Endodermal cell (in vitro differentiated cells): ENCODE results near the gene CES4A. TPM values are rescaled to one million over a fixed set of nuclear protein-coding genes. Genes with fewer than 3 reads are reported as not detected.

Experiments used
- DNase-seq: peaks from one replicate; pipeline ENCODE4 v3.0.0-alpha.2; 2017
- H3K27ac ChIP-seq: 2 replicates; pipeline ENCODE4 v1.5.1; 2013; ENCODE audit warnings: mild to moderate bottlenecking, low read depth, low read length, moderate library complexity
- H3K27me3 ChIP-seq: 2 replicates; pipeline ENCODE4 v1.6.1; 2013; ENCODE audit warnings: mild to moderate bottlenecking, low read length, moderate library complexity; ENCODE audit not compliant: insufficient read depth, control insufficient read depth, poor library complexity, severe bottlenecking
- H3K36me3 ChIP-seq: 2 replicates; pipeline ENCODE4 v1.7.0; 2013; ENCODE audit warnings: mild to moderate bottlenecking, low read length, moderate library complexity; ENCODE audit not compliant: control insufficient read depth, insufficient read depth
- H3K4me1 ChIP-seq: one replicate; pipeline ENCODE4 v1.7.0; 2013; ENCODE audit warnings: low read length; ENCODE audit not compliant: control insufficient read depth, insufficient read depth
- H3K4me3 ChIP-seq: 2 replicates; pipeline ENCODE4 v1.5.1; 2013; ENCODE audit warnings: mild to moderate bottlenecking, low read length, moderate library complexity
- H3K9ac ChIP-seq: 2 replicates; pipeline ENCODE4 v1.6.1; 2013; ENCODE audit warnings: mild to moderate bottlenecking, low read length, moderate library complexity; ENCODE audit not compliant: poor library complexity, severe bottlenecking; ENCODE audit errors: extremely low read depth
- H3K9me3 ChIP-seq: 2 replicates; pipeline ENCODE4 v1.6.1; 2013; ENCODE audit warnings: mild to moderate bottlenecking, low read length, moderate library complexity; ENCODE audit not compliant: control insufficient read depth
- H3K27ac Mint-ChIP-seq: 2 replicates; pipeline ENCODE4 v1.8.0; 2020; ENCODE audit warnings: mixed read lengths
- H3K27me3 Mint-ChIP-seq: 2 replicates; pipeline ENCODE4 v1.8.0; 2021; ENCODE audit warnings: mild to moderate bottlenecking, mixed read lengths; ENCODE audit not compliant: insufficient read depth
- H3K36me3 Mint-ChIP-seq: 2 replicates; pipeline ENCODE4 v1.8.0; 2020; ENCODE audit warnings: low read depth, mixed read lengths
- H3K4me1 Mint-ChIP-seq: 2 replicates; pipeline ENCODE4 v1.8.0; 2020; ENCODE audit warnings: mixed read lengths
- H3K4me3 Mint-ChIP-seq: 2 replicates; pipeline ENCODE4 v1.8.0; 2020; ENCODE audit warnings: mild to moderate bottlenecking, moderate library complexity, mixed read lengths
- H3K9me3 Mint-ChIP-seq: 2 replicates; pipeline ENCODE4 v1.8.0; 2020; ENCODE audit warnings: mild to moderate bottlenecking, mixed read lengths
- WGBS, 2 experiments: methylation state at CpG; one replicate each; pipeline versions ENCODE4 v1.1.5 to v1.1.7; 2013; ENCODE audit warnings: missing lambda C conversion rate in 2 of 2, mixed read lengths in 1 of 2; ENCODE audit not compliant: insufficient coverage in 1 of 2, insufficient read length in 1 of 2; 5-methylcytosine and 5-hydroxymethylcytosine counted together
- total RNA-seq, 2 donors: library from RNA; stranded (reverse); fragmentation: NEBNext Ultra II Directional in 1 of 2; extraction: Animal tissue kit (Norgen Biotek cat#: 25700) in 1 of 2; gene quantifications; 2 replicates in 1 of 2; 3 replicates in 1 of 2; pipeline ENCODE4 v1.2.1, GENCODE V29; 2021
- TF ChIP-seq, protein P1 (sequence below): fragments of 200-600 bp; sonication (generic); conservative IDR thresholded peaks from 2 replicates; pipeline ENCODE4 v1.5.0; 2021; ENCODE audit warnings: antibody characterized with exemption, mild to moderate bottlenecking

CES4A gene
- total RNA-seq, 2 donors from 2014 or later: 3.0 to 3.8 TPM

DNA sequence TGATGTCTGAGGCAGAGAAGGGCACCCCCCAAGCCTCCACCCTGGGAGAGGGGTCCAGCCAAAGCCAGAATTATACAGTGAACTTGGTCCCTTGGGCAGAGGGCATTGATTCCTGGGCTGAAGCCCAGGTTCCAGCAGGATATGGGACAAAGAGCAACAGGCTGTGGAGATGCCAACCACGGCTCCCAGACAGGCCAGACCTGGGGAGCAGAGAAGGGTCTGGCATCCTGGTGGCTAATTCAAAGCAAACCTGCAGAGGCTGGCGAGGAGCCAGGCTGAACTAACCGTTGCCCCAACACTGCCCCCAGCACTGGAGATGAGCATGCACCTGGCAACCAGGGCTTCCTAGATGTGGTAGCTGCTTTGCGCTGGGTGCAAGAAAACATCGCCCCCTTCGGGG lies 24.3 kb upstream of the CES4A start:
- Mint-ChIP-seq H3K9me3 (no peaks in the 10 kb centered on the region), H3K4me3 (no peak overlapping the region), H3K4me1 (peaks cover 6% of the 10 kb centered on the region), H3K27ac (no peak overlapping the region), H3K36me3 (no peaks in the 10 kb centered on the region), H3K27me3 (peaks cover 13% of the 10 kb centered on the region)
- WGBS, 2 experiments: 84 to 86% methylated on average over 5 to 6 of the region's 6 CpGs
- no peaks in the 10 kb centered on the region for H3K9me3 ChIP-seq
- TF ChIP-seq, protein P1, sequence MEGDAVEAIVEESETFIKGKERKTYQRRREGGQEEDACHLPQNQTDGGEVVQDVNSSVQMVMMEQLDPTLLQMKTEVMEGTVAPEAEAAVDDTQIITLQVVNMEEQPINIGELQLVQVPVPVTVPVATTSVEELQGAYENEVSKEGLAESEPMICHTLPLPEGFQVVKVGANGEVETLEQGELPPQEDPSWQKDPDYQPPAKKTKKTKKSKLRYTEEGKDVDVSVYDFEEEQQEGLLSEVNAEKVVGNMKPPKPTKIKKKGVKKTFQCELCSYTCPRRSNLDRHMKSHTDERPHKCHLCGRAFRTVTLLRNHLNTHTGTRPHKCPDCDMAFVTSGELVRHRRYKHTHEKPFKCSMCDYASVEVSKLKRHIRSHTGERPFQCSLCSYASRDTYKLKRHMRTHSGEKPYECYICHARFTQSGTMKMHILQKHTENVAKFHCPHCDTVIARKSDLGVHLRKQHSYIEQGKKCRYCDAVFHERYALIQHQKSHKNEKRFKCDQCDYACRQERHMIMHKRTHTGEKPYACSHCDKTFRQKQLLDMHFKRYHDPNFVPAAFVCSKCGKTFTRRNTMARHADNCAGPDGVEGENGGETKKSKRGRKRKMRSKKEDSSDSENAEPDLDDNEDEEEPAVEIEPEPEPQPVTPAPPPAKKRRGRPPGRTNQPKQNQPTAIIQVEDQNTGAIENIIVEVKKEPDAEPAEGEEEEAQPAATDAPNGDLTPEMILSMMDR: no peak
- H3K27me3 ChIP-seq: no peaks in the 10 kb centered on the region
- no peak overlapping the region for H3K27ac ChIP-seq
- DNase-seq: no peak
- no peak overlapping the region for H3K9ac ChIP-seq
- no peaks in the 10 kb centered on the region for H3K4me1 ChIP-seq
- no peaks in the 10 kb centered on the region for H3K36me3 ChIP-seq
- H3K4me3 ChIP-seq: no peak overlapping the region

DNA sequence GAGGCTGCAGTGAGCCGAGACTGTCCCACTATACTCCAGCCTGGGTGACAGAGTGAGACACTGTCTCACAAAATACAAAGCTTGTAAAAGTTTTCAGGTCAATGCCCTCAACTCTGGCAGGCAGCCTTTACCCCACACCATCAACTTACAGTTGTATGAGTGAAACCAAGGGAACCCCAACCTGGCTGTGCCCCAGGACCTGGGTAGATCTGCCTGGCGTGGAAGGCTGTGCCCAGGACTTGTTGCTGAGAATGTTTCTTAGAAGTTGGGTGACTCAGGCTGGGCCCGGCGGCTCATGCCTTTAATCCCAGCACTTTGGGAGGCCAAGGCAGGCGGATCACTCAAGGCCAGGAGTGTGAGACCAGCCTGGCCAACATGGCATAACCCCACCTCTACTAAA lies 19.5 kb upstream of the CES4A start:
- H3K27ac Mint-ChIP-seq: no peak overlapping the region
- TF ChIP-seq, protein P1: no peak
- no peak overlapping the region for H3K9ac ChIP-seq
- H3K36me3 ChIP-seq: no peaks in the 10 kb centered on the region
- no peak overlapping the region for H3K27ac ChIP-seq
- no peak overlapping the region for H3K4me3 Mint-ChIP-seq
- no peaks in the 10 kb centered on the region for H3K9me3 Mint-ChIP-seq
- H3K27me3 ChIP-seq: no peaks in the 10 kb centered on the region
- no peaks in the 10 kb centered on the region for H3K9me3 ChIP-seq
- no peaks in the 10 kb centered on the region for H3K4me1 Mint-ChIP-seq
- WGBS, 2 experiments: 83 to 87% methylated on average over 4 to 5 of the region's 5 CpGs
- H3K4me1 ChIP-seq: no peaks in the 10 kb centered on the region
- H3K27me3 Mint-ChIP-seq: peaks cover 10% of the 10 kb centered on the region
- no peaks in the 10 kb centered on the region for H3K36me3 Mint-ChIP-seq
- no peak for DNase-seq
- no peak overlapping the region for H3K4me3 ChIP-seq

DNA sequence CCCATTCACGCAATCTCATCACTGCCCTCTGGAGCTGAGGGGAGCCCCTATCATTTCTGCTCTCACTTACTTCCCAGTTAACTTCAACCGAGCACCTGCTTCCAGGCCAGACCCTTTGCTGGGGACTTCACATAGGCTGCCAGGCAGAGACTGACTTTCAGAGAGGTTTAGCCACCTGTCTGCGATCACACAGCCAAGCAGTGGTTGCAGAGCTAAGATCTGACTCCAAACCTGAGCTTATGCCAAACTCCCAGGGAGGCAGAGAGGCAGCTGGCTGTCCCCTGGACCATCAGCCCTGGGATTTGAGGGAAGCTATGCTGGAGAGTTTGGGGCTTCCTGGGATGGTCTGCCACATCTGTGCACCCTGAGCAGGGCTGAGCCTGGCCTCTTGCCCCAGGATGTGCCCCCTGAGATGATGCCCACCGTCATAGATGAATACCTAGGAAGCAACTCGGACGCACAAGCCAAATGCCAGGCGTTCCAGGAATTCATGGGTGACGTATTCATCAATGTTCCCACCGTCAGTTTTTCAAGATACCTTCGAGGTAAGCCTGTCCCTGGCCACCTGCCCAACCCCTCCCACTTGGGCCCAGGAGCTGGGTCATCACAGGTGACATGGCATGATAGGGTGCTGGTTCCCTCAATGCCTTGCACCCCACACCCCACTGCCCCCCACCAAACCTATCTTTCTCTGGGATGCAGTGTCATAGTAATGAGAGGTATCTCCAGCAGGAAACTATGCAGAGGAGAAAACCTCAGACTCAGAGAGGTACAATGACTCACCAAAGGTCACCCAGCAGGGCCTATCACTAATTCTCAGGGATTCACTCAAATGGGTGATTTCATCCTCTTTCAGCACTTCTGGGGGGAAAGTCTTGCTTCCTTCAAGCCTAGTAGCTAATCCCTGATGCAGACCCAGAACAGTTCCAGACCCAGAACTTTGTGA lies 17.3 kb upstream of the CES4A start:
- Mint-ChIP-seq H3K36me3 (no peaks in the 10 kb centered on the region), H3K27ac (no peak overlapping the region), H3K27me3 (no peaks in the 10 kb centered on the region), H3K4me1 (no peaks in the 10 kb centered on the region), H3K9me3 (peaks cover 9% of the 10 kb centered on the region), H3K4me3 (no peak overlapping the region)
- Histone ChIP-seq H3K9ac (no peak overlapping the region), H3K27me3 (no peaks in the 10 kb centered on the region), H3K9me3 (no peaks in the 10 kb centered on the region), H3K4me1 (no peaks in the 10 kb centered on the region), H3K4me3 (no peak overlapping the region), H3K27ac (no peak overlapping the region), H3K36me3 (no peaks in the 10 kb centered on the region)
- TF ChIP-seq, protein P1: no peak
- WGBS, 2 experiments: 88 to 89% methylated on average over 7 to 10 of the region's 10 CpGs
- no peak for DNase-seq
